HL-60/S4 treated with phorbol 12-myristate 13-acetate at 8.2 ng/mL for 4 days and 3 days (cell line): Measurements from ENCODE around the gene GRID1.
"Not testable (repeated sequence)": the region's sequence is repeated elsewhere in the genome, so short reads cannot be mapped to it uniquely, and the experiment has no call there.

Experiments used
- in situ Hi-C: fragments of 300-500 bp; cut with MboI; formaldehyde crosslinking; loops from 2 replicates; pipeline ENCODE4 v1.15.0; 2022; ENCODE audit warnings: low sequenced_read_pairs

The GRID1 gene

DNA sequence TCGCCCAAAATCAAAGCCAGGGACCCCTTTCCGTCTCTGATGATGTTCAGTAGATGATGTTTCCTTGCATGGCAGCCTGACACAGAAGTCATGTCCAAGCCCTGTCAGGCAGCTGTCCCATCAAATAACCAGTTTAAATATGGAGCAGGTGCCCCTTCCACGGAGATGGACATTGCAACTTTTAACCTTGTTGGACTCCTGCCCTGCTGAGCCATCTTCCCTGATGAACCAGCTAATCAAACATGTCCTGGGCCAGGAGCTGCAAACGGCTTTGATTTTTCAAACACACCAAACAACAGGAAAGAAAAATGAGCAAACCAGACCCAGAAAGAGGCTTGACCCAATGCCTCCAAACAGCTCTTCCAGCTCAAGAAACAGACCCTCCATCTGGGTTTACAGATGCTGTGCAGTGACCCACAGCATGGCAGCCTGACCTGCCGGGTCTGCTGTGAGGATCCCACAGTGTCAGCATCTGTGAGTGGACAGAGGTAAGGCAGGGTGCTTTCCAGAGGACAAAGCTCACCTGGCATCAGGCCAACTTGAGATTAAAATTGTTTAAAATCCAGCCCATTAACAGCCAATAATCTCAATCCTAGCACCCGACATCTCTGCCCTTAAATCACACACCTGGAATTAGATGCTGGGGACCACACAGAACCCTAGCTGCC lies 372.6 kb downstream of the GRID1 start:
- in situ Hi-C loops = no loop called here

- in situ Hi-C loops = no loop called here
These were observed 373.5 kb downstream of the GRID1 start for GRCh38 chr10:85993140-85993539.

GRCh38 chr10:85992324-85992723 lies 374.3 kb downstream of the GRID1 start:
- in situ Hi-C loops = no loop called here

- in situ Hi-C loops = no loop called here
These were observed 379.8 kb downstream of the GRID1 start for GRCh38 chr10:85986777-85987176.

DNA sequence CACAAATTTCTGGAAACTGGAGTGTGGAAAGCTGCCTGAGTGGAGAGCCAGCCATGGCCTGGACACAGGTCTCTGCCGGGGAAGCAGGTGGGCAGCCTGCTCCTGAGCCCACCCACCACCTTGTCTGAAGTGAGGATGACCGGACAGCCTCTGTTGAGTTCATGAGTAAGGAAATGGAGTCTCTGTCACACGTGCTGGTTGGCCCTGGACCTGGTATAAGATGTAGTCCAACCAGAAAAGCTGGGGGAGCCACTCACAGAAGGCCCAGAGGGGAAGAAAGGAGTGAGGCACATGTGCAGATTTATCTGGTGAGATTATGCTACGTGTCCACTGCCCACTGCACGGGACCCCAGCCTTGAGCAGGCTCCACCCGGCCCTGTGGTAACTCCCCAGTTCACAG lies 383.5 kb downstream of the GRID1 start:
- in situ Hi-C loops = no loop called here

GRCh38 chr10:85979598-85979997 lies 387.0 kb downstream of the GRID1 start:
- in situ Hi-C loops = no loop called here

- in situ Hi-C loops = no loop called here
These were observed 387.8 kb downstream of the GRID1 start for GRCh38 chr10:85978566-85979358.

GRCh38 chr10:85977642-85978041 lies 389.0 kb downstream of the GRID1 start:
- in situ Hi-C loops = no loop called here

- in situ Hi-C loops = no loop called here
These were observed 390.3 kb downstream of the GRID1 start for GRCh38 chr10:85976267-85976793.

GRCh38 chr10:85971494-85971893 lies 395.1 kb downstream of the GRID1 start:
- in situ Hi-C loops = no loop called here

GRCh38 chr10:85967594-85967993 lies 399.0 kb downstream of the GRID1 start:
- in situ Hi-C loops = no loop called here

DNA sequence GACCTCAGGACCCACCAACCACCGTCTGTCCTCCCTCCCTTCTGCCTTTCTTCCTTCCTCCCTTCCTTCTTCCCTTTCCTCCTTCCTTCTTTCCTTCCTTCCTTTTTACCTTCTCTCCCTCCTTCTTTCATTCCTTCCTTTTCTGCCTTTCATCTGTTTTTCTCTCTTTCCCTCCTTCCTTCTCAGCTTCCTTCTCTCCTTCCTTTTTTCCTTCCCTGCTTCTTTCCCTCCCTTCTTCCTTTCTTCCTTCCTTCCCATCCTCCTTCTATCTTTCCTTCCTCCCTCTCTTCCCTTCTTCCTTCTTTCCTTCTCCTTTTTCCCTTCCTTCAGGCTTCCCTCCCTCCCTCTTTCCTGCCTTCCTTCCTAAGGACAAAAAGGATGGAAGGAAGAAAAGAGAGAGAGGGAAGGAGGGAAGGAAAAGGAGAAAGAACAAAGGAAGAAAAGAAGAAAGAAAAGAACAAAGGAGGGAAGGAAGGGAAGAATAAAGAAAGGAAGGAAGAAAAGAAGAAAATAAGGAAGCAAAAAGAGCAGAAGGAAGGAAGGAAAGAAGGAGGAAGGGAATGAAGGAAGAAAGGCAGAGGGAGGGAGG lies 405.0 kb downstream of the GRID1 start:
- in situ Hi-C loops = no loop called here

GRCh38 chr10:85961073-85961472 lies 405.5 kb downstream of the GRID1 start:
- in situ Hi-C loops = no loop called here

GRCh38 chr10:85959239-85959638 lies 407.4 kb downstream of the GRID1 start:
- in situ Hi-C loops = no loop called here

GRCh38 chr10:85950921-85951320 lies 415.7 kb downstream of the GRID1 start:
- in situ Hi-C loops = no loop called here

DNA sequence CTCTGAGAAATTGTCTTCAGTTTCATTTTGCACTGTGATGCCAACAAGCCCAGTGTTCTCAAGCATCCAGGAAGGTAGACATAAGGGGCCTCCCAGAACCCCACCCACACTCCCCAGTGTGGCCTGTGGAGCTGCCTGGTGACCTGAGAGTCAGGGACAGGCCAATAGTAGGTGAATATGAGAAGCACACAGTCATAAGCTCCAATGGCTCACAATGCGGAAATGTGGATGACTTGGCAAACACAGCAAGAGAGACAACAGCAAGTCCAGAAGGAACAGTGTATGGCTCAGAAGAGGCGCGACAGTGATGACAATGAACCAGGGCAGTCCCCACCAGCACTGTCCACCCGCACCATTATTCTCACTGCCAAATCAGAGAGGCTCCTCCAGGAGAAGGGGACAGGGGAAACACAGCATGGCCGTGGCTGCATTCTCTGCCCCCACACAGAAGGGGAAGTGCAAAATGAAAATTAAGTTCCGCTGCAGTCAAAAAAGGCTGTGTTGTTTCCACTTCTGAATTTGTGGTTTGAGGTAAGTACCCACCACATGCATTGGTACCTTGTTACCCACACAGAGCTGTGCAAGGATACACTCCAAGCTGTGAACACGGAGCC lies 419.8 kb downstream of the GRID1 start:
- in situ Hi-C loops = no loop called here

GRCh38 chr10:85936161-85936560 lies 430.4 kb downstream of the GRID1 start:
- in situ Hi-C loops = no loop called here

- in situ Hi-C loops = no loop called here
These were observed 432.0 kb downstream of the GRID1 start for GRCh38 chr10:85934586-85934985.

- in situ Hi-C loops = not testable (repeated sequence)
These were observed 436.6 kb downstream of the GRID1 start for GRCh38 chr10:85929993-85930392.

GRCh38 chr10:85927952-85928665 lies 438.5 kb downstream of the GRID1 start:
- in situ Hi-C loops = no loop called here

DNA sequence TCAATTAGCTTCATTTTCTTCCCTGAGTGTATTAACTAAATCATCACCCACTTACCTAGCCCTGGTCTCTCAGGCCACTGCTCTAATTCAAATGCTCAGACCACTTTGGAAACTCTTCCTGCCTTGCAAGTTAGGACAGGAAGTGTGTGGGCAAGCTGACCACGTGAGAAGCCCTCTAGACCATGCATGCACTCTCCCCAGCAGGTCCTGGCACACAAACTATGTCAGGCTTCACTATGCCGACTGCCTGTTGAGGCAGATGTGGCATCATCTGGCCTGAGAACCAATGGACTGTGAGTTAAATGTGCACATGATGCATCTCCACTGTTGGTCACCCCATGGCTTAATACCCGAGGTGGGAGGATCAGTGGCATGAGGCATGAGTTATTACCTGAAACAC lies 439.6 kb downstream of the GRID1 start:
- in situ Hi-C loops = no loop called here
